ENCODE results near the gene VWA2.

The VWA2 gene

GRCh38 chr10:114308531-114309363, 69.7 kb downstream of the VWA2 start:
- no peak for ATAC-seq
- TF ChIP-seq ISL1 (CRISPR knock-in tag; IDR thresholded peaks at IDR 0.05) (no peak), ZNF565 (CRISPR knock-in tag; conservative IDR thresholded peaks at IDR 0.05; ENCODE audit: low read depth) (no peak), TOX (CRISPR knock-in tag; IDR thresholded peaks at IDR 0.05; ENCODE audit: borderline replicate concordance) (no peak), TCF4 (CRISPR knock-in tag; IDR thresholded peaks at IDR 0.05; ENCODE audit: borderline replicate concordance) (no peak), ARNTL (CRISPR knock-in tag; IDR thresholded peaks at IDR 0.05; ENCODE audit: borderline replicate concordance, low read depth) (no peak), ZNF8 (CRISPR knock-in tag; IDR thresholded peaks at IDR 0.05) (no peak), SNAI2 (CRISPR knock-in tag; IDR thresholded peaks at IDR 0.05) (no peak), CSDC2 (CRISPR knock-in tag; IDR thresholded peaks at IDR 0.05) (no peak)

DNA sequence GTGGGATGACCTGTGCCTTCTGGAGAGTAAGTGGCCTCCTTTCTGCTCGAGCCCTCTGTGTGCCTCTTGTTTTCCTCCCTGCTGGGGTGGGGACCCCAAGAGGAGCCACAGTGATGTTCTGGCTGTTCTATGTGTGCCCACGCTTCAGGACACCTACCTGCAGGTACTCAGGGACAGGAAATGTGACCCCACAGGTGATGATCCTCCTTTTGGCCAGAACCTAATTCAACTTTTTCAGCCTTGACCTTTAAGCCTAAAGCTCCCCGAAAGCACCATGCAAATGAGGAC, 70.3 kb downstream of the VWA2 start:
- TF ChIP-seq ZNF565 (CRISPR knock-in tag; conservative IDR thresholded peaks at IDR 0.05; ENCODE audit: low read depth): no peak
- TF ChIP-seq ZC3H10 (CRISPR knock-in tag; IDR thresholded peaks at IDR 0.05): no peak
- no peak for TF ChIP-seq TSHZ2 (CRISPR knock-in tag; IDR thresholded peaks at IDR 0.05)
- no peak for TF ChIP-seq ISL1 (CRISPR knock-in tag; IDR thresholded peaks at IDR 0.05)
- TF ChIP-seq TOX (CRISPR knock-in tag; IDR thresholded peaks at IDR 0.05; ENCODE audit: borderline replicate concordance): no peak
- TF ChIP-seq CREB5 (CRISPR knock-in tag; IDR thresholded peaks at IDR 0.05; ENCODE audit: low read depth): no peak
- TF ChIP-seq, protein P1, sequence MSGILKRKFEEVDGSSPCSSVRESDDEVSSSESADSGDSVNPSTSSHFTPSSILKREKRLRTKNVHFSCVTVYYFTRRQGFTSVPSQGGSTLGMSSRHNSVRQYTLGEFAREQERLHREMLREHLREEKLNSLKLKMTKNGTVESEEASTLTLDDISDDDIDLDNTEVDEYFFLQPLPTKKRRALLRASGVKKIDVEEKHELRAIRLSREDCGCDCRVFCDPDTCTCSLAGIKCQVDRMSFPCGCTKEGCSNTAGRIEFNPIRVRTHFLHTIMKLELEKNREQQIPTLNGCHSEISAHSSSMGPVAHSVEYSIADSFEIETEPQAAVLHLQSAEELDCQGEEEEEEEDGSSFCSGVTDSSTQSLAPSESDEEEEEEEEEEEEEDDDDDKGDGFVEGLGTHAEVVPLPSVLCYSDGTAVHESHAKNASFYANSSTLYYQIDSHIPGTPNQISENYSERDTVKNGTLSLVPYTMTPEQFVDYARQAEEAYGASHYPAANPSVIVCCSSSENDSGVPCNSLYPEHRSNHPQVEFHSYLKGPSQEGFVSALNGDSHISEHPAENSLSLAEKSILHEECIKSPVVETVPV (CRISPR knock-in tag; IDR thresholded peaks at IDR 0.05): no peak
- ATAC-seq: no peak

DNA sequence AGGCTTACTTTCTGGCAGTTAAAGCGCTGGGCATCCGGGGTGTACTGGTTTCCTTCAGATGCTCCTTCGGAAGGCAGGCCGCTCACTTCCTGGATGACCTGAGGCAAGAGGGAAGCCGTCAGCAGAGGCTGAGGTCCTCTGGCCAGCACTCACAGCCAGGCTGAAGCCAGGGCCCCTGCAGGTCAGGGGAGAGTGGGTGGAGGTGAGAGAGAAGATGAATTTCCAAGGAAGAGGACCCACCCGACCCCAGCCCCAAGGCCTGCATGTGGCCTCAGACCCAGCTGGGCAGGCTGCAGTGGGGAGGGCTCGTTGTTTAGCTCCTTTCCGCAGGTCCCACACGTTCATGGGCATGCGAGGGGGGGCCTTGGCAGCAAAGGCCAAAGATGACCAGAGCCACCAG, 71.3 kb downstream of the VWA2 start:
- ATAC-seq: no peak
- TF ChIP-seq BACH2 (CRISPR knock-in tag; IDR thresholded peaks at IDR 0.05; ENCODE audit: borderline replicate concordance) (no peak), TCF4 (CRISPR knock-in tag; IDR thresholded peaks at IDR 0.05; ENCODE audit: borderline replicate concordance) (no peak), ZNF565 (CRISPR knock-in tag; conservative IDR thresholded peaks at IDR 0.05; ENCODE audit: low read depth) (no peak)

- ATAC-seq: no peak
- TF ChIP-seq CSDC2 (CRISPR knock-in tag; IDR thresholded peaks at IDR 0.05) (no peak), PATZ1 (CRISPR knock-in tag; IDR thresholded peaks at IDR 0.05; ENCODE audit: borderline replicate concordance) (no peak), ISL1 (CRISPR knock-in tag; IDR thresholded peaks at IDR 0.05) (no peak), ARNTL (CRISPR knock-in tag; IDR thresholded peaks at IDR 0.05; ENCODE audit: borderline replicate concordance, low read depth) (no peak), BACH2 (CRISPR knock-in tag; IDR thresholded peaks at IDR 0.05; ENCODE audit: borderline replicate concordance) (no peak), ZFP30 (CRISPR knock-in tag; IDR thresholded peaks at IDR 0.05) (no peak), ZNF565 (CRISPR knock-in tag; conservative IDR thresholded peaks at IDR 0.05; ENCODE audit: low read depth) (no peak), ZFP3 (CRISPR knock-in tag; IDR thresholded peaks at IDR 0.05) (no peak), RARB (CRISPR knock-in tag; IDR thresholded peaks at IDR 0.05) (no peak), ESRRG (CRISPR knock-in tag; IDR thresholded peaks at IDR 0.05) (no peak), GLIS3 (CRISPR knock-in tag; IDR thresholded peaks at IDR 0.05) (no peak), CREB5 (CRISPR knock-in tag; IDR thresholded peaks at IDR 0.05; ENCODE audit: low read depth) (no peak), OSR1 (CRISPR knock-in tag; IDR thresholded peaks at IDR 0.05) (no peak)
Measured at GRCh38 chr10:114311023-114311422, 72.0 kb downstream of the VWA2 start.

Measured in SK-N-SH treated with all-trans-retinoic acid at 6 μM for 48 hours (cell line).